ENCODE results near the gene WDR27.
"Not testable (repeated sequence)": the region's sequence is repeated elsewhere in the genome, so short reads cannot be mapped to it uniquely, and the experiment has no call there.

Gene WDR27

GRCh38 chr6:169648617-169649016 is 53.2 kb downstream of the WDR27 start:
- peaks cover 30% of the 10 kb centered on the region; the same call in 1 of the 2 replicates for H3K36me3 ChIP-seq (ENCODE audit: insufficient read depth, low read depth, low read length)
- H3K9me3 ChIP-seq (ENCODE audit: insufficient read depth, low read depth, low read length): no peaks in the 10 kb centered on the region
- no peak overlapping the region for H3K9ac ChIP-seq (ENCODE audit: low read depth, low read length)
- H3K4me1 ChIP-seq (ENCODE audit: insufficient read depth, low read length): no peaks in the 10 kb centered on the region
- no peak overlapping the region for H3K27ac ChIP-seq (ENCODE audit: low read length)
- no peak overlapping the region for H3K4me3 ChIP-seq (ENCODE audit: low read length)
- H3K27me3 ChIP-seq (ENCODE audit: insufficient read depth, low read length): no peaks in the 10 kb centered on the region

GRCh38 chr6:169648092-169648491 is 53.7 kb downstream of the WDR27 start:
- no peak overlapping the region for H3K27ac ChIP-seq (ENCODE audit: low read length)
- H3K27me3 ChIP-seq (ENCODE audit: insufficient read depth, low read length): no peaks in the 10 kb centered on the region
- H3K4me1 ChIP-seq (ENCODE audit: insufficient read depth, low read length): no peaks in the 10 kb centered on the region
- H3K9ac ChIP-seq (ENCODE audit: low read depth, low read length): no peak overlapping the region
- no peaks in the 10 kb centered on the region for H3K9me3 ChIP-seq (ENCODE audit: insufficient read depth, low read depth, low read length)
- no peak overlapping the region for H3K4me3 ChIP-seq (ENCODE audit: low read length)
- H3K36me3 ChIP-seq (ENCODE audit: insufficient read depth, low read depth, low read length): peaks cover 31% of the 10 kb centered on the region; the same call in 1 of the 2 replicates

- no peaks in the 10 kb centered on the region for H3K27me3 ChIP-seq (ENCODE audit: insufficient read depth, low read length)
- no peaks in the 10 kb centered on the region for H3K9me3 ChIP-seq (ENCODE audit: insufficient read depth, low read depth, low read length)
- no peak overlapping the region for H3K4me3 ChIP-seq (ENCODE audit: low read length)
- peaks cover 35% of the 10 kb centered on the region; the same call in 1 of the 2 replicates for H3K36me3 ChIP-seq (ENCODE audit: insufficient read depth, low read depth, low read length)
- no peak overlapping the region for H3K27ac ChIP-seq (ENCODE audit: low read length)
- H3K4me1 ChIP-seq (ENCODE audit: insufficient read depth, low read length): no peaks in the 10 kb centered on the region
- H3K9ac ChIP-seq (ENCODE audit: low read depth, low read length): no peak overlapping the region
These were observed 54.2 kb downstream of the WDR27 start for GRCh38 chr6:169647637-169648036.

- Histone ChIP-seq H3K36me3 (ENCODE audit: insufficient read depth, low read depth, low read length) (peaks cover 37% of the 10 kb centered on the region; the same call in 1 of the 2 replicates), H3K4me3 (ENCODE audit: low read length) (no peak overlapping the region), H3K9ac (ENCODE audit: low read depth, low read length) (no peak overlapping the region), H3K9me3 (ENCODE audit: insufficient read depth, low read depth, low read length) (no peaks in the 10 kb centered on the region), H3K4me1 (ENCODE audit: insufficient read depth, low read length) (no peaks in the 10 kb centered on the region), H3K27me3 (ENCODE audit: insufficient read depth, low read length) (no peaks in the 10 kb centered on the region), H3K27ac (ENCODE audit: low read length) (no peak overlapping the region)
These were observed 54.8 kb downstream of the WDR27 start for GRCh38 chr6:169646906-169647567.

GRCh38 chr6:169645459-169645858 is 56.4 kb downstream of the WDR27 start:
- not testable (repeated sequence) for H3K4me3 ChIP-seq (ENCODE audit: low read length); H3K9ac ChIP-seq (ENCODE audit: low read depth, low read length); H3K27me3 ChIP-seq (ENCODE audit: insufficient read depth, low read length); H3K4me1 ChIP-seq (ENCODE audit: insufficient read depth, low read length); H3K27ac ChIP-seq (ENCODE audit: low read length); H3K9me3 ChIP-seq (ENCODE audit: insufficient read depth, low read depth, low read length)
- H3K36me3 ChIP-seq (ENCODE audit: insufficient read depth, low read depth, low read length): peaks cover 29% of the 10 kb centered on the region; the same call in 1 of the 2 replicates

- no peak overlapping the region for H3K9ac ChIP-seq (ENCODE audit: low read depth, low read length)
- H3K27me3 ChIP-seq (ENCODE audit: insufficient read depth, low read length): no peaks in the 10 kb centered on the region
- H3K4me3 ChIP-seq (ENCODE audit: low read length): no peak overlapping the region
- H3K9me3 ChIP-seq (ENCODE audit: insufficient read depth, low read depth, low read length): no peaks in the 10 kb centered on the region
- H3K4me1 ChIP-seq (ENCODE audit: insufficient read depth, low read length): no peaks in the 10 kb centered on the region
- peaks cover 33% of the 10 kb centered on the region; the same call in 1 of the 2 replicates for H3K36me3 ChIP-seq (ENCODE audit: insufficient read depth, low read depth, low read length)
- no peak overlapping the region for H3K27ac ChIP-seq (ENCODE audit: low read length)
These were observed 58.3 kb downstream of the WDR27 start for GRCh38 chr6:169643521-169643920.

GRCh38 chr6:169642455-169642854 is 59.4 kb downstream of the WDR27 start:
- no peak overlapping the region for H3K9ac ChIP-seq (ENCODE audit: low read depth, low read length)
- H3K4me3 ChIP-seq (ENCODE audit: low read length): no peak overlapping the region
- H3K27me3 ChIP-seq (ENCODE audit: insufficient read depth, low read length): no peaks in the 10 kb centered on the region
- H3K9me3 ChIP-seq (ENCODE audit: insufficient read depth, low read depth, low read length): no peaks in the 10 kb centered on the region
- no peak overlapping the region for H3K27ac ChIP-seq (ENCODE audit: low read length)
- H3K4me1 ChIP-seq (ENCODE audit: insufficient read depth, low read length): no peaks in the 10 kb centered on the region
- peaks cover 32% of the 10 kb centered on the region for H3K36me3 ChIP-seq (ENCODE audit: insufficient read depth, low read depth, low read length)

- no peaks in the 10 kb centered on the region for H3K9me3 ChIP-seq (ENCODE audit: insufficient read depth, low read depth, low read length)
These were observed 60.3 kb downstream of the WDR27 start for GRCh38 chr6:169641461-169642085.

GRCh38 chr6:169640983-169641382 is 60.8 kb downstream of the WDR27 start:
- H3K4me1 ChIP-seq (ENCODE audit: insufficient read depth, low read length): no peaks in the 10 kb centered on the region
- no peaks in the 10 kb centered on the region for H3K27me3 ChIP-seq (ENCODE audit: insufficient read depth, low read length)
- no peak overlapping the region for H3K4me3 ChIP-seq (ENCODE audit: low read length)
- peaks cover 37% of the 10 kb centered on the region for H3K36me3 ChIP-seq (ENCODE audit: insufficient read depth, low read depth, low read length)
- H3K27ac ChIP-seq (ENCODE audit: low read length): no peak overlapping the region
- no peaks in the 10 kb centered on the region for H3K9me3 ChIP-seq (ENCODE audit: insufficient read depth, low read depth, low read length)
- no peak overlapping the region for H3K9ac ChIP-seq (ENCODE audit: low read depth, low read length)

More at GRCh38 chr6:169641461-169642085, 60.3 kb downstream of the WDR27 start:
- no peaks in the 10 kb centered on the region for H3K4me1 ChIP-seq (ENCODE audit: insufficient read depth, low read length)
- H3K36me3 ChIP-seq (ENCODE audit: insufficient read depth, low read depth, low read length): peaks cover 32% of the 10 kb centered on the region
- no peaks in the 10 kb centered on the region for H3K27me3 ChIP-seq (ENCODE audit: insufficient read depth, low read length)
- no peak overlapping the region for H3K27ac ChIP-seq (ENCODE audit: low read length)
- H3K9ac ChIP-seq (ENCODE audit: low read depth, low read length): no peak overlapping the region
- no peak overlapping the region for H3K4me3 ChIP-seq (ENCODE audit: low read length)

GRCh38 chr6:169640351-169640852 is 61.4 kb downstream of the WDR27 start:
- H3K4me3 ChIP-seq (ENCODE audit: low read length): no peak overlapping the region
- no peak overlapping the region for H3K27ac ChIP-seq (ENCODE audit: low read length)
- no peak overlapping the region for H3K9ac ChIP-seq (ENCODE audit: low read depth, low read length)
- H3K9me3 ChIP-seq (ENCODE audit: insufficient read depth, low read depth, low read length): no peaks in the 10 kb centered on the region
- H3K4me1 ChIP-seq (ENCODE audit: insufficient read depth, low read length): no peaks in the 10 kb centered on the region
- no peaks in the 10 kb centered on the region for H3K27me3 ChIP-seq (ENCODE audit: insufficient read depth, low read length)
- H3K36me3 ChIP-seq (ENCODE audit: insufficient read depth, low read depth, low read length): peaks cover 37% of the 10 kb centered on the region

- Histone ChIP-seq H3K27me3 (ENCODE audit: insufficient read depth, low read length) (no peaks in the 10 kb centered on the region), H3K4me3 (ENCODE audit: low read length) (no peak overlapping the region), H3K4me1 (ENCODE audit: insufficient read depth, low read length) (no peaks in the 10 kb centered on the region), H3K27ac (ENCODE audit: low read length) (no peak overlapping the region), H3K9ac (ENCODE audit: low read depth, low read length) (no peak overlapping the region), H3K36me3 (ENCODE audit: insufficient read depth, low read depth, low read length) (peaks cover 37% of the 10 kb centered on the region), H3K9me3 (ENCODE audit: insufficient read depth, low read depth, low read length) (no peaks in the 10 kb centered on the region)
These were observed 62.1 kb downstream of the WDR27 start for GRCh38 chr6:169639653-169640278.

GRCh38 chr6:169638915-169639314 is 62.9 kb downstream of the WDR27 start:
- Histone ChIP-seq H3K4me3 (ENCODE audit: low read length) (no peak overlapping the region), H3K9ac (ENCODE audit: low read depth, low read length) (no peak overlapping the region), H3K36me3 (ENCODE audit: insufficient read depth, low read depth, low read length) (peaks cover 41% of the 10 kb centered on the region), H3K27ac (ENCODE audit: low read length) (no peak overlapping the region), H3K27me3 (ENCODE audit: insufficient read depth, low read length) (no peaks in the 10 kb centered on the region), H3K4me1 (ENCODE audit: insufficient read depth, low read length) (no peaks in the 10 kb centered on the region), H3K9me3 (ENCODE audit: insufficient read depth, low read depth, low read length) (no peaks in the 10 kb centered on the region)

Measured in iPS-20b (cell line).